ENCODE data around the gene NAP1L4. TPM values are rescaled to one million over a fixed set of nuclear protein-coding genes. Genes with fewer than 3 reads are reported as not detected.

Gene NAP1L4
- total RNA-seq, 1 donor from 2014 or later: 171 TPM

- peaks cover 16% of the 10 kb centered on the region for H3K36me3 Mint-ChIP-seq
- no peaks in the 10 kb centered on the region for H3K9me3 Mint-ChIP-seq
- DNase-seq (ENCODE audit: low spot score in 2 of 2, unreplicated experiment in 2 of 2): peak in 1 of 2 experiments; percentile 56
- TF ChIP-seq, protein P1, sequence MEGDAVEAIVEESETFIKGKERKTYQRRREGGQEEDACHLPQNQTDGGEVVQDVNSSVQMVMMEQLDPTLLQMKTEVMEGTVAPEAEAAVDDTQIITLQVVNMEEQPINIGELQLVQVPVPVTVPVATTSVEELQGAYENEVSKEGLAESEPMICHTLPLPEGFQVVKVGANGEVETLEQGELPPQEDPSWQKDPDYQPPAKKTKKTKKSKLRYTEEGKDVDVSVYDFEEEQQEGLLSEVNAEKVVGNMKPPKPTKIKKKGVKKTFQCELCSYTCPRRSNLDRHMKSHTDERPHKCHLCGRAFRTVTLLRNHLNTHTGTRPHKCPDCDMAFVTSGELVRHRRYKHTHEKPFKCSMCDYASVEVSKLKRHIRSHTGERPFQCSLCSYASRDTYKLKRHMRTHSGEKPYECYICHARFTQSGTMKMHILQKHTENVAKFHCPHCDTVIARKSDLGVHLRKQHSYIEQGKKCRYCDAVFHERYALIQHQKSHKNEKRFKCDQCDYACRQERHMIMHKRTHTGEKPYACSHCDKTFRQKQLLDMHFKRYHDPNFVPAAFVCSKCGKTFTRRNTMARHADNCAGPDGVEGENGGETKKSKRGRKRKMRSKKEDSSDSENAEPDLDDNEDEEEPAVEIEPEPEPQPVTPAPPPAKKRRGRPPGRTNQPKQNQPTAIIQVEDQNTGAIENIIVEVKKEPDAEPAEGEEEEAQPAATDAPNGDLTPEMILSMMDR (IDR thresholded peaks at IDR 0.05; ENCODE audit: unreplicated experiment): no peak
- peaks cover 7% of the 10 kb centered on the region for H3K4me1 Mint-ChIP-seq
- peak overlapping the region; percentile 59 for H3K27ac Mint-ChIP-seq
- H3K27me3 Mint-ChIP-seq (ENCODE audit: low read depth): no peaks in the 10 kb centered on the region
- no peak overlapping the region for H3K4me3 Mint-ChIP-seq
Observed at GRCh38 chr11:3000032-3000961, 8.2 kb upstream of the NAP1L4 start.

DNA sequence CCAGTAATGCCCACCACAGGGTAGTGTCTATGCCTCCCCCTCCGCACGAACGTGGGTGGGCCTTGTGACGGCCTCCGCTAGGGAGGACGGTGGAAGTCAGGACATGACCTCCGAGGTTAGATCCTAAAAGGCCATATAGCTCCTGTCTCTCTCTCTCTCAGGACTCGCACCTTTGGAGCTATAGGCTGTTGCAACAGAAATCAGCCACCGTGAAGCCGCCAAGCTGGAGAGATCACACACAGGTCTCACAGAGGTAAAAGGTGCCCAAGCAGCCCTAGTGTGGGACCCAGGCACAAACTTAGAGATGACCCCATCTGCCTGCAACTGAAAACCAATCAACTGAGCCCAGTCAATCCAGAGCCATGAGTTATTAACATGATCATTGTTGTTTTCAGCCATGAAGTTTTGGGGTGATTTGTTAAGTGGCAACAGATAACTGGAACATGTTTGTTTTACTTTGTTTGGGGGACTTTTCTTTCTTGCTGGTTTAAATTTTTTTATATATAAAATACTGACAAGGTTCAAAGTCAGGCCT lies 7.4 kb upstream of the NAP1L4 start:
- H3K4me3 Mint-ChIP-seq: no peak overlapping the region
- TF ChIP-seq, protein P1 (IDR thresholded peaks at IDR 0.05; ENCODE audit: unreplicated experiment): no peak

DNA sequence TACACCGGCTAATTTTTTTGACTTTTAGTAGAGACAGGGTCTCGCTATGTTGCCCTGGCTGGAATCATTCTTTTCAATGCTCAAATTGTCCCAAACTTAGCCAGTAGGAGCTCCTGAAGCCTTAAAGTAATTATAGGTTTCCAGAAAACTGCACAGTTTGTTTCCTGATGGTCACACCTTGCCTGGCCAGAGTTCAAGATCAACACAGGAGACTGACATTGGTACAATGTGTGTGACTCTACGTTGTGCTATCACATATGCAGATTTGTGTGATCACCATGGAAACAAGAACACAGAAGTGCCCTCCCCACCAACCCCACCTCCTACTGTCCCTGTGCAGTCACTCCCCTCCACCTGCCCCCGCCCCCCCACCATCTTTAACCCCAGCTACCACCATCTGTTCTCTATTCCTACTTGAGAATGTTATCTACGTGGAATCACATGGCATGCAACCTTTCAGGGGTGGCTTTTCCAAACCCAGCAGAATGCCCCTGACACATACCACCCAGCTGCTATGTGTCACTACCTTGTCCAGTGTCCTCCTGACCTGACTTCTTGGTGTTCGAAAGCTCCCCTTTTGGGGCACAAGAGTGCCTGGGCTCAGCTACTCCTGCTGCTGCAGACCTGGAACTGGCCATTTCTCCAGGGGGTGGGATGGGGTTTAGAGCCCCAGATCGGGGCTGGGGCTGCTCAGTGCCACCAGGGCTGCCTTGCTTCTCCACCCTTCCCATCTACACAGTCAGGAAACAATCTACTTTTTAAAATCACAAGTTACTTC lies 6.1 kb upstream of the NAP1L4 start:
- no peak for DNase-seq (ENCODE audit: low spot score in 2 of 2, unreplicated experiment in 2 of 2)
- Mint-ChIP-seq H3K4me1 (peaks cover 7% of the 10 kb centered on the region), H3K27me3 (ENCODE audit: low read depth) (no peaks in the 10 kb centered on the region), H3K9me3 (no peaks in the 10 kb centered on the region), H3K36me3 (peaks cover 16% of the 10 kb centered on the region), H3K27ac (no peak overlapping the region), H3K4me3 (no peak overlapping the region)
- TF ChIP-seq, protein P1 (IDR thresholded peaks at IDR 0.05; ENCODE audit: unreplicated experiment): no peak

More for the DNA sequence above, 7.4 kb upstream of the NAP1L4 start:
- Mint-ChIP-seq H3K27ac (no peak overlapping the region), H3K9me3 (no peaks in the 10 kb centered on the region), H3K27me3 (ENCODE audit: low read depth) (no peaks in the 10 kb centered on the region), H3K36me3 (peaks cover 16% of the 10 kb centered on the region), H3K4me1 (peaks cover 7% of the 10 kb centered on the region)
- no peak for DNase-seq (ENCODE audit: low spot score in 2 of 2, unreplicated experiment in 2 of 2)

DNA sequence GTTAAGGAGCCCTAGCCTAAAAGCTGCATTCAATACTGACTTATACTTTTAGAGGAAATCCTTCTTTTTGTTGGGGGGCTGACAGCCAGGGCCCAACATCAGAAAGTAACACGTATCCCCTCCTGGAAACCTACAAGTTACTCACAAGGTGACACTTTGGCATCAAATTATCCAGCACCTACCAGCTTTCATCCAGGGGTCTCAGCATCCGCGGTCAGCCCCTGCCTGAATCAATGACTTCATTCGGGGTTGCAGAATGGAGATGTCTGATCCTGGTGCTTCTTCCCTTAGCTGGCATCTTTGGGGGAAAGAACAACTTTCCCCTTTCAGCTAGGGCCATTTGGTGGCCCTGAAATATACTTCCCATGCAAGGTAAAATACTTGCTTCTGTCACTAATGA lies 5.3 kb upstream of the NAP1L4 start:
- DNase-seq (ENCODE audit: low spot score in 2 of 2, unreplicated experiment in 2 of 2): no peak
- TF ChIP-seq, protein P1 (IDR thresholded peaks at IDR 0.05; ENCODE audit: unreplicated experiment): no peak
- peaks cover 12% of the 10 kb centered on the region for H3K36me3 Mint-ChIP-seq
- H3K4me3 Mint-ChIP-seq: no peak overlapping the region
- H3K27ac Mint-ChIP-seq: no peak overlapping the region
- H3K27me3 Mint-ChIP-seq (ENCODE audit: low read depth): no peaks in the 10 kb centered on the region
- no peaks in the 10 kb centered on the region for H3K9me3 Mint-ChIP-seq
- peaks cover 7% of the 10 kb centered on the region for H3K4me1 Mint-ChIP-seq

GRCh38 chr11:2996976-2997375 lies 4.8 kb upstream of the NAP1L4 start:
- Mint-ChIP-seq H3K36me3 (peaks cover 12% of the 10 kb centered on the region), H3K27me3 (ENCODE audit: low read depth) (no peaks in the 10 kb centered on the region), H3K27ac (no peak overlapping the region), H3K9me3 (no peaks in the 10 kb centered on the region), H3K4me3 (no peak overlapping the region), H3K4me1 (peaks cover 7% of the 10 kb centered on the region)
- no peak for DNase-seq (ENCODE audit: low spot score in 2 of 2, unreplicated experiment in 2 of 2)
- TF ChIP-seq, protein P1 (IDR thresholded peaks at IDR 0.05; ENCODE audit: unreplicated experiment): no peak

All from mesothelial cell of epicardium (in vitro differentiated cells).